ENCODE data around the gene DDX5. TPM values are rescaled to one million over a fixed set of nuclear protein-coding genes. Genes with fewer than 3 reads are reported as not detected.

The DDX5 gene
- total RNA-seq, 1 experiment from 2014 or later, result 869 TPM

- H4K5ac ChIP-seq (ENCODE audit: insufficient read length, low read depth, low read length), result no peak overlapping the region
- H3K4me3 Mint-ChIP-seq, result peak overlapping the region; percentile 33 to 56; a peak in 2 of 5 replicates
- H2AFZ ChIP-seq (ENCODE audit: low read length), result no peak overlapping the region
- TF ChIP-seq CTCF (conservative IDR thresholded peaks at IDR 0.05), result no peak
- H4K91ac ChIP-seq (ENCODE audit: insufficient read length, low read depth, low read length), result no peak overlapping the region
- H3K36me3 Mint-ChIP-seq (ENCODE audit: insufficient read depth in 1 of 3, low read depth in 3 of 3), result peaks cover 47 to 79% (median 70%) of the 10 kb centered on the region in 3 experiments
- H3K18ac ChIP-seq (ENCODE audit: insufficient read length, low read depth, low read length), result no peak overlapping the region
- peaks cover 31% of the 10 kb centered on the region for H3K79me2 ChIP-seq (ENCODE audit: insufficient read depth, low read length)
- no peaks in the 10 kb centered on the region for H3K9me3 ChIP-seq (ENCODE audit: control insufficient read depth, low read depth, low read length)
- H2BK12ac ChIP-seq (ENCODE audit: insufficient read length, low read depth, low read length), result no peak overlapping the region
- no peak overlapping the region for H2BK5ac ChIP-seq (ENCODE audit: insufficient read length, low read length)
- H3K27me3 Mint-ChIP-seq (ENCODE audit: low read depth), result peaks cover 10% of the 10 kb centered on the region; the same call in 1 of the 2 replicates
- no peak for DNase-seq
- no peak overlapping the region for H2BK120ac ChIP-seq (ENCODE audit: low read depth, low read length, poor library complexity, severe bottlenecking)
- peaks cover 19 to 31% of the 10 kb centered on the region in 2 experiments for H3K4me1 Mint-ChIP-seq
- no peak overlapping the region for H3K14ac ChIP-seq (ENCODE audit: insufficient read depth, low read length)
- H3K56ac ChIP-seq (ENCODE audit: insufficient read length, low read depth, low read length), result no peak overlapping the region
- no peak overlapping the region for H4K8ac ChIP-seq (replicated peaks; ENCODE audit: insufficient read length, low read depth, low read length)
- H3K23me2 ChIP-seq (ENCODE audit: insufficient read length, low read depth, low read length, poor library complexity, severe bottlenecking), result peaks cover 6% of the 10 kb centered on the region
- H3K27ac ChIP-seq (ENCODE audit: insufficient read length, low read depth, low read length), result no peak overlapping the region
- no peak overlapping the region for H3K23ac ChIP-seq (ENCODE audit: insufficient read length, low read depth, low read length)
- no peaks in the 10 kb centered on the region for H3K4me1 ChIP-seq (ENCODE audit: insufficient read depth, low read length)
- no peak overlapping the region for H3K4ac ChIP-seq (ENCODE audit: low read depth, low read length)
- H3K9me3 Mint-ChIP-seq, result peaks cover 3 to 4% of the 10 kb centered on the region in 2 experiments; a peak in 3 of 5 replicates
- H2BK15ac ChIP-seq (ENCODE audit: low read depth, low read length), result no peak overlapping the region
- no CpG with 5 or more reads among the region's 6 CpGs for WGBS (ENCODE audit: extremely low coverage, insufficient read length, low lambda C conversion rate)
- H2BK20ac ChIP-seq (ENCODE audit: low read depth, low read length, poor library complexity, severe bottlenecking), result no peak overlapping the region
- H3K9ac ChIP-seq (ENCODE audit: extremely low read depth, insufficient read length, low read length), result no peak overlapping the region
- H3K79me1 ChIP-seq (ENCODE audit: insufficient read depth, low read depth, low read length, poor library complexity, severe bottlenecking), result peaks cover 6% of the 10 kb centered on the region
- no peaks in the 10 kb centered on the region for H4K20me1 ChIP-seq (ENCODE audit: control insufficient read depth, insufficient read depth, insufficient read length)
- H3K27ac Mint-ChIP-seq, result no peak overlapping the region
- H3K27me3 ChIP-seq (ENCODE audit: insufficient read depth, low read length), result no peaks in the 10 kb centered on the region
- no peak overlapping the region for H3T11ph ChIP-seq (ENCODE audit: low read length)
- no peak overlapping the region for H3K4me2 ChIP-seq (ENCODE audit: insufficient read depth, insufficient read length, low read length)
- no peak overlapping the region for H2AK5ac ChIP-seq (ENCODE audit: insufficient read length, low read length)
Measured at GRCh38 chr17:64509179-64509578, 3.1 kb upstream of the DDX5 start.
